HG03469 (cell line): ENCODE results near the gene FAM229A.
A peak's percentile ranks its signal among the peaks of the same experiment; 100 is the strongest.
"Not testable (repeated sequence)": the region's sequence is repeated elsewhere in the genome, so short reads cannot be mapped to it uniquely, and the experiment has no call there.

Experiments used
- ATAC-seq: cut with Tn5 transposase; IDR thresholded peaks from one replicate; pipeline ENCODE4 v1.9.1; 2021; ENCODE audit warnings: mild to moderate bottlenecking, moderate library complexity, moderate number of reproducible peaks; ENCODE audit not compliant: unreplicated experiment

Gene FAM229A, protein sequence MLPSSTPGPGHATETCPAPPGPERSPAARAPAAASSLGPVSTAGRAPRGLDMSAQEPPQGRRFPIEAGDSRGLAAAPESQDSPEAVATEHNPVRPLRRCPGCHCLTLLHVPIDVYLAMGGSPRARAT

DNA sequence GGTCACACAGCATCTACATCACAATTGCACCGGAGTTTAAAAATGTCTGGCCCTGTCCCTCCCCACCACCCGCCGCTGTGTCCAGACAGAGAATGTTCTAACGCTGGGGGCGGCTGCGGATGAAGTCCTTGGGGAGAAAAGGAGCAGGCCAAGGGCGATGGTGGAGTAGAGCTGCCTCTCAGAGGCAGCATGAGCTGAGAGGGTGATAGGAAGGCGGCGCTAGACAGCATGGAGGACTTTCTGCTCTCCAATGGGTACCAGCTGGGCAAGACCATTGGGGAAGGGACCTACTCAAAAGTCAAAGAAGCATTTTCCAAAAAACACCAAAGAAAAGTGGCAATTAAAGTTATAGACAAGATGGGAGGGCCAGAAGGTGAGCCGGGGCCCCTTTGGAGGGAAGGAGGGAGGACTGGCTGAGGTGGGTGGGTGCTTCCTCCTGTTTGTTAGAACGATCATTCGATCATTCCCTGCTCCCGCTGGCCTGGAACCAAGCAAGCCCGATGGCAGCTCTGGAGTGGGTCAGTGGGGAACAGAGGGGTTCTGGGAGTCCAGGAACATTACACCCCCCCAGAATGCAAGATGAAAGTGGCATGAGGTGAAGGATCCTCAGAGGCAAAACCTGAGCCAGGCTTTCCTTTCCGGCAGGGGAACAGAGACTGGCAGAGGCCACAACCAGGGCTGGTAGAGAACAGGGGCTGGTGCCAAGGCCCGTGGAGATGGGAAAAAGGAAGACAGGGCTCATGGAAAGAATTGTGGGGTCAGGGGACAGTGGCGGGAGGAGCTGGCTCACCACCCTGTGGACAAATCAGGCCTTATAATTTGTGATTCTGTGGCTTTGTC lies at the start of gene FAM229A, which contains the start of gene TSSK3:
FAM229A (minus strand) TSS at position 12 of the 840 bp plus-strand sequence. CDS start 394 bp downstream, outside the sequence.
TSSK3 (plus strand) TSS at position 66 of the 840 bp plus-strand sequence; CDS start at position 229, 163 bp downstream.
- ATAC-seq: no peak

DNA sequence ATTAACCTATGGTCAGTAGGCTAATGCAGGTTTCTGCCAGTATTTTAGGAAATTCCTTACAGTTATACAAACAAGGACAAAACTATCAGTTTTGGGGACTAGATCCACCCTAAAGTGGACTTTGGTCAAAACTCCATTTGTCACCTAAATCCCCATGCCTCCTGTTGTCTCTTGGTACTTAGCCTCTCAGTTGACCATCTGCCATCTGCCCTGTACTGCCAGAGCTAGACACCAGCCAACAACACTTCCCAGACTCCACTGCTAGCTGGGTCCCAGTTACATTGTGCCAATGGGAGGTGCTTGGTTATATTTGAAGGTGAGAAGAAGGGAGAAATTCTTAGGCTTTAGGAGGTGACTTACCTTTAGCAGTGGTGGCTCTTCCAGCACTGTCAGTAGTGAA lies 49.0 kb upstream of the FAM229A start:
- ATAC-seq: no peak

- ATAC-seq: no peak
These were observed 44.4 kb upstream of the FAM229A start for GRCh38 chr1:32406629-32407111.

GRCh38 chr1:32405672-32406467 lies 43.6 kb upstream of the FAM229A start:
- no peak for ATAC-seq

DNA sequence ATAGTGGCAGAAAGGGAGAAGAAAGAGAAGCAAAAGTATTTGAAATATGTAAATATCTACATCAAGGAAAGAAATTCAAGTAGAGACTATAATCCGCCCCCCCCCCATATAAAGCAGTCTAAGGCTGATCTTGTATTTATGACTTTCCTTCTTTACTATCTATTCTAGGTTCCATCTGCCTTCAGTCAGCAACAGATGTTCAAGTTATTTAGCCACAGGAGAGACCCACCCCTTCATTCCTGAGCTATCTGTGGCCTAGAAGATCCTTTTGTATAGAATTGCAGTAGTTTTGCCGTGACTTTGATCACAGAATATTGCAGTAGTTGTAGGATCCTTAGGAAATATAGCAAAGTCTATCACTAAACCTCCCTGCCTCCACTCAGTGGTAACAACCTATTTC lies 42.7 kb upstream of the FAM229A start:
- ATAC-seq: no peak

DNA sequence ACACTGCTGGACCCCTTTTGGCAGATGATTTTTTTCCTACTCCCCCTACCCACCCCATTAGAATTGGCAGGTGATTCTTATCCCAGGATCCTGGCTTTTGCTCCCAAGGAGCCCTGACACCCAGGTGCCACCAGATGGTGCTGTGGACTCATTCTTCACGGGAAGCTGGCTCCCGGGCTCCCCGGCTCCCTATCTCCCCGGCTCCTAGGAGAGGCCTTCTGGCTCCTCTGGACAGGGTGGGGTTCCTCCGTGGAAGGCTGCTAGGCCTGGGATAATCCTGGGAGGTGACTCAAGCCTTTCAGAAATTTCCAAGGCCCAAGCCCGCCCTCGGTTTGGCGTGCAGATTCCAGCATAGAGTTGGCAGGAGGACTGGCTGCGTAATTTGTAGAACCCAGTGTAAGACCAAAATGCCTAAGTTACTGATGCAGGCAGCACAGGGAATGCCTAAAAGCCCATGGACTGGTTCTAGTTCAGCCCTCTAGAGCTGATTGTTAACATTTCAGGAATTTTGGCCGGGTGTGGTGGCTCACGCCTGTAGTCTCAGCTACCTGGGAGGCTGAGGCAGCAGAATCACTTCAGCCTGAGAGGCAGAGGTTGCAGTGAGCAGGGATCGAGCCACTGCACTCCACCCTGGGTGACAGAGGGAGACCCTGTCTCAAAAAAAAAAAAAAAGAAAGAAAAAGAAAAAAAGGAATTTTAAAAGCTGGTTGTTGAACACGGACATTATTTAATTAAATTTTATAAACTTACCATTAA lies 38.8 kb upstream of the FAM229A start:
- no peak for ATAC-seq

DNA sequence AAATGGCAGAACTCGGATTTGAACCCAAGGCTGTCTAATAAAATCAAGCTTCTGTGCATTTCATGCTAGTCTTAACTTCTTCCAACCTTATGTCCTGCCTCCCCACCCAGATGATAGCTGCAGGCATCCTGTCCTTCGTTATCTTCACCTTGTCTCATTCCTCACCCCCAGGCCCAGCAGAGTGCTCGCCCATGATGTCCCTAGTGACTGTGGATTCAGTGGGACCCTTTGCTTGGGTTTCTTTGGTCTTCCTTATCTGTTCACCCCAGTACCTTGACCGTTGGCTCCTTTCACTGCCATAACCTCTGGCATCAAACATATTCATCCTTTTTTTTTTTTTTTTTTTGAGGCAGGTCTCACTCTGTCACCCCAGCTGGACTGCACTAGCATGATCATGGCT lies 37.6 kb upstream of the FAM229A start:
- no peak for ATAC-seq

GRCh38 chr1:32398401-32398800 lies 36.1 kb upstream of the FAM229A start:
- ATAC-seq: no peak

DNA sequence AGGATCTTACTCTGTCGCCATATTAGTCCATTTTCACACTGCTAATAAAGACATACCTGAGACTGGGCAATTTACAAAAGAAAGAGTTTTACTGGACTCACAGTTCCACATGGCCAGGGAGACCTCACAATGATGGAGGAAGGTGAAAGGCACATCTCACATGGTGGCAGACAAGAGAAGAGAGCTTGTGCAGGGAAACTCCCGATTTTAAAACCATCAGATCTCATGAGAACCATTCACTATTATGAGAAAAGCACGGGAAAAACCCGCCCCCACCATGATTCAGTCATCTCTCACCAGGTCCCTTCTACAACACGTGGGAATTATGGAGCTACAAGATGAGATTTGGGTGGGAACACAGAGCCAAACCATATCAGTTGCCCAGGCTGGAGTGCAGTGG lies 34.2 kb upstream of the FAM229A start:
- not testable (repeated sequence) for ATAC-seq

DNA sequence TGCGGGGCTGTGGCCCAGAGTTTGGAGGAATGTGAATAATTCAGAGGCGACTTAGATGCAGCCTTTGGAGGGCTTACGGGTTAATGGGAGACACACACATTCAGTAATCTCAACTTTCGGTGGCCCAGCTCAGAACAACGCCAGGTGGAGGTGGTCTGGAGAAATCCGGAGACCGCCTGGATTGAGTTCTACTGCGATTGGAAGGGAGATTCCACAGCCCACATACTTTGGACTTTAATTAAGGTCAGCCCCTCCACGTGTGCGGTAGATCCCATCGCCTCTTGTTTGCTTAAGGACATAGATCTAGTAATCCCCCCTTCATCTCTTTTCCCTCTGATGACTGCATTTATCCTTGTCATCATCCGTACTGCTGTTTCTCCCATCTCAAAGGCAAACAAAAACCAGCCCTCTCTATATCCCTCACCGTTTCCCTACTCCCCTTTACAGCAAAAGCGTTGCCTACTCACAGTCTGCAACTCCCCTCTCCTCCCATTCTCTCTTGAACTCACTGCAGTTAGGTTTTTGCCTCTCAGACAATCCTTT lies 32.7 kb upstream of the FAM229A start:
- no peak for ATAC-seq

DNA sequence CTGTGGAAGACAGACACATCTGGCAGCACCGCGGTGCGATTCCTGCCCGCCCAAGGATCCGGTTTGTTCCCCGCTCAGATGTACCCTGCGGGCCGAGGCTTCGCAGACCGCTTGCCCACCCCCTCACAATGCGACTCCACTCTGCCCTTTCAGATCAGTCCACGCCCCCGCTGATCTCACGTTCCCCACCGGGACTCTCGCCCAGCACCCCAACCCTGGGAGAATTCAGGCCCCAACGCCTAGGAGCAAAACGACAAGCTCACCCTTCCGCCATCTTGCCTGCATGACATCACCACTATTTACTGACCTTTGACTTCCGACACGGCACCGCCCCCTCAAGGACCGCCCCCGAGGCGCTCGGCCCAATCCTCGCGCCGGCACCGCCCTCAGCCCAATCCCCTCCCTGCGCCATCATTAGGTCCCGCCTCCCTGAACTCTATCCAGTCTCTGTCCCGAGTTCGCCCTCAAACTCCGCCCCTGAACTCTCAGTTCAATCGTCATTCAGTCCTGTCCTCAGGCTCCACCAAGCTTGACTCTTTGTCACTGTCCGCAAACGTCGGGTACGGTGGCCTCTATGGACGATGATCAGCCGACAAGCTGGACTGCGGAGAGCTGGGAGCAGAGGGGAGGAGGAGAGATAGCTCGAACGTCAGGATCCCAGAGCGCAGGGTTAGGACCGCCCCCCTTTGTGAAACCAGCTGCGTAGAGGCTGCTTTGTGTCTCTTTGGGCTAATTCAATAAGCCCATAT lies 32.0 kb upstream of the FAM229A start, which contains the start of gene BSDC1:
BSDC1 (minus strand) TSS at position 301 of the 749 bp plus-strand sequence; CDS start at position 274, 27 bp downstream.
- ATAC-seq: peak; percentile 92

DNA sequence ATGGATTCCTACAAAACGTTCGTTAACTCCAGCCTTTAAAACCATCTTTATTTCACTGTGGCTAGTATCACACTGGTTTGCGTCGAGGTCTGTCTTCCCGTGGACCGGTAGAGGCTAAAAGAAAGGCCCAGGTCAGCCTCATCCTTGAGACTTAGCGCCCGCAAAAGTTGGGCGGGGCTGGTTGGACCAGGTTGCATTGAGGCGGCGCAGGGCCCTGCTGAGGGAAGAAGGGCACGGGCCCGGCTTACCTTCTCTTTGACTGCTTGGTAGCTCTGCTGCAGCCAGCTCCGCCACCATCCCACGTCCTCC lies 31.5 kb upstream of the FAM229A start:
- ATAC-seq: no peak

DNA sequence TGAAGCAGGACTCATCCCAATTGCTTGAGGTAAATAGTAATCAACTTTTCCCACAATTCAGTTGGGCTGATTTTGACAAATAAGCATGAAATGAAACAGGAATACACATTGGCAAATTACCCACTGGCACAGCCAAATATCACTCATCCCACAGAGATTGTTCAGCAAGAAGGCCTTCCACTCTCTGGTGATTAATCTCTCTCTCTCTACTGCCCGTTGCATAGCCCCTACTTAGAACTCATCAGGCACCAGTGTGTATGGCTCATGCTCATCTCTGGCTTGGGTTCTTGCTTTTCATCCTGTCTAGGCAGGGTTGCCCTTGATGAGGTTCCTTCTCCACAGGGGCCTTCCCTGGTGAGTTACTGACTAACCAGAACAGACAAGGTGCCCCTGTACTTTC lies 30.9 kb upstream of the FAM229A start:
- no peak for ATAC-seq

- no peak for ATAC-seq
These were observed 30.0 kb upstream of the FAM229A start for GRCh38 chr1:32392325-32392724.

GRCh38 chr1:32390904-32391870 lies 28.9 kb upstream of the FAM229A start:
- ATAC-seq: no peak

- no peak for ATAC-seq
These were observed 26.4 kb upstream of the FAM229A start for GRCh38 chr1:32388641-32389040.

DNA sequence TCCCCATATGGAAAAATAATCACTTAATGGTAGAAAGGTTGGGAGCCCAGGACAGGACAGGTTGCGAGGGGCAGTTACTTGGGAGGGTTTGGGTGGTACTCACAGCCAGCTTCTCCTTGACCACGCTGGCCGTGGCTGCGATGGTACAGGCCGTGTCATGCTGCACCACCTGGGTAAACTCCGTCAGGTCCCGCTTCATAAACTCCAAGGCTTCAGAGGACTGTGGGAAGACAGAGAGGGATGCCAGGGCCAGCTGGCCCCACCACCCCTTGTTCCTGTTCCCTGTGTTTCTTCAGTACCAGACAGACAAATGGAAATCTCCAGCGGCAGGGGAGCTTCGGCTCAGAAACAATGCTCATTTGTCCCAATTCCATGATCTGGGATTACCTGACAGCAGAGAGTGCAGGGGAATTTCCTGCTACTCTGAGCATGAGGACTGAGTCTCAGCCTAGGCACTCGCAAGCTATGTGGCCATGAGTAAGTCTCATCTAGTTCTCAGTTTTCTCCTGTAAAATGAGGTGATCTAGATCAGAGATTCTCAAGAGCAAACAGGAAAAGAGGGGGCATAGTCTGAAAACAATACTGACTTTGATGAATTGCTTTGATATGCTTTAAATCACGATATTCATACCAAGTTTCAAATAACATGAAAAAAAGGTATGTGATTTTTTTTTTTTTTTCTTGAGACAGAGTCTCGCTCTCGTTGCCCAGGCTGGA lies 24.5 kb upstream of the FAM229A start:
- no peak for ATAC-seq

DNA sequence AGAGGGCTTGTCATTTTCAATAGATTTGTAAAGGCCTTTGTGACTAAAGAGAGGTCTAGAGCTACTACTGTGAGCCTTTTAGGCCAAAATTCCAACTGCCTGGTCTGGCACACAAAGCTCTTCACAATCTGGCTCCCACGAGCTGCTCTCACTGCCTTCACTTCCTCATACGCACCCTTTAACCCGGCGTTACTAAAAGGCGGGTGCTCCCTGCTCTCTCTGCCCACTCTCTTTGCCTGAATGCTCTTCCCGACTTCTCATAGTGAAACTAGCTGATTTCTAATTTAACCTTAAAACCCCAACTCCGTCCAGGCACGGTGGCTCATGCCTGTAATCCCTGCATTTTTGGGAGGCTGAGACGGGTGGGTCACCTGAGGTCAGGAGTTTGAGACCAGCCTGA lies 17.8 kb upstream of the FAM229A start:
- no peak for ATAC-seq
